OCI-LY7 (cell line): ENCODE results near the gene AIP.

Source experiments
- EZH2phosphoT487 ChIP-seq: fragments of 200-600 bp; sonication (generic); IDR thresholded peaks from 2 replicates; pipeline ENCODE4 v1.6.1; 2018; ENCODE audit warnings: low read depth, borderline replicate concordance, mild to moderate bottlenecking, mixed run types, antibody characterized with exemption, low read length, moderate library complexity, mixed read lengths
- TF ChIP-seq, protein P1 (sequence below): fragments of 200-600 bp; sonication (generic); conservative IDR thresholded peaks from 2 replicates; pipeline ENCODE4 v1.5.1; 2014; ENCODE audit warnings: mild to moderate bottlenecking, antibody characterized with exemption, low read length, moderate library complexity, mixed read lengths

DNA sequence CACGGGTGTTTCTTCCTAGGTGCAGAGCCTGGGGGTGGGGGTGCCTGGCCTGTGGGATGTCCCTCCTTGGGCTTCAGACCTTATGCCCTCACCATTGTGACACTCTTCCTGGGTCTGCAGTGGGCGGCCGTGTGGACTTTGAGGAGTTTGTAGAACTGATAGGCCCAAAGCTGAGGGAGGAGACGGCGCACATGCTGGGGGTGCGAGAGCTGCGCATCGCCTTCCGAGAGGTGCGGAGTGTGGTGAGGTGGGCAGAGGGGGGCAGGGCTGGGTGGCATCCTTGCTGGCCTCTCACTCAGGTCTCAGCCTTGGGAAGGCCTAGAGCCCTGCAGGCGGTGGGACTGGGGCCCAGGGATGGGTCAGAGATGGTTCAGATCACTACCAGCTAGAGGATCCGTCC is 25.4 kb upstream of the AIP start:
- TF ChIP-seq, protein P1, sequence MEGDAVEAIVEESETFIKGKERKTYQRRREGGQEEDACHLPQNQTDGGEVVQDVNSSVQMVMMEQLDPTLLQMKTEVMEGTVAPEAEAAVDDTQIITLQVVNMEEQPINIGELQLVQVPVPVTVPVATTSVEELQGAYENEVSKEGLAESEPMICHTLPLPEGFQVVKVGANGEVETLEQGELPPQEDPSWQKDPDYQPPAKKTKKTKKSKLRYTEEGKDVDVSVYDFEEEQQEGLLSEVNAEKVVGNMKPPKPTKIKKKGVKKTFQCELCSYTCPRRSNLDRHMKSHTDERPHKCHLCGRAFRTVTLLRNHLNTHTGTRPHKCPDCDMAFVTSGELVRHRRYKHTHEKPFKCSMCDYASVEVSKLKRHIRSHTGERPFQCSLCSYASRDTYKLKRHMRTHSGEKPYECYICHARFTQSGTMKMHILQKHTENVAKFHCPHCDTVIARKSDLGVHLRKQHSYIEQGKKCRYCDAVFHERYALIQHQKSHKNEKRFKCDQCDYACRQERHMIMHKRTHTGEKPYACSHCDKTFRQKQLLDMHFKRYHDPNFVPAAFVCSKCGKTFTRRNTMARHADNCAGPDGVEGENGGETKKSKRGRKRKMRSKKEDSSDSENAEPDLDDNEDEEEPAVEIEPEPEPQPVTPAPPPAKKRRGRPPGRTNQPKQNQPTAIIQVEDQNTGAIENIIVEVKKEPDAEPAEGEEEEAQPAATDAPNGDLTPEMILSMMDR = no peak
- no peak for TF ChIP-seq EZH2phosphoT487
